Activated naive CD4-positive, alpha-beta T cell treated with anti-CD3 and anti-CD28 coated beads for 36 hours (primary cell): ENCODE results near the gene NR4A3. TPM values are rescaled to one million over a fixed set of nuclear protein-coding genes. Genes with fewer than 3 reads are reported as not detected.
"Not testable (repeated sequence)": the region's sequence is repeated elsewhere in the genome, so short reads cannot be mapped to it uniquely, and the experiment has no call there.

ENCODE experiments used
- CTCF ChIA-PET: fragments of 350-600 bp; sonication (Branson Sonifier 250); formaldehyde crosslinking; loops from one replicate; lab custom pipeline; 2021; ENCODE audit warnings: antibody characterized with exemption; lab: Charles Lee
- DNase-seq: peaks from one replicate; pipeline ENCODE4 v3.0.0-alpha.2; 2020
- H3K27ac Mint-ChIP-seq: one replicate; pipeline ENCODE4 v1.8.0; 2021; ENCODE audit warnings: mild to moderate bottlenecking, mixed read lengths
- H3K27me3 Mint-ChIP-seq: one replicate; pipeline ENCODE4 v1.8.0; 2021; ENCODE audit warnings: low read depth, mixed read lengths
- H3K36me3 Mint-ChIP-seq: one replicate; pipeline ENCODE4 v1.8.0; 2021; ENCODE audit warnings: low read depth, mixed read lengths
- H3K4me1 Mint-ChIP-seq: one replicate; pipeline ENCODE4 v1.8.0; 2021; ENCODE audit warnings: low read depth, mixed read lengths
- H3K4me3 Mint-ChIP-seq: one replicate; pipeline ENCODE4 v1.8.0; 2021; ENCODE audit warnings: mild to moderate bottlenecking, moderate library complexity, mixed read lengths
- H3K9me3 Mint-ChIP-seq: one replicate; pipeline ENCODE4 v1.8.0; 2021; ENCODE audit warnings: mixed read lengths
- intact Hi-C: fragments of 100-400 bp; cut with micrococcal nuclease; formaldehyde crosslinking; loops from one replicate; pipeline ENCODE4 v1.15.1; 2023
- total RNA-seq, 2 experiments: library from RNA; stranded (reverse); gene quantifications; one replicate each; pipeline ENCODE4 v1.2.3, GENCODE V29; 2021

The NR4A3 gene
- total RNA-seq, result 1 to 10 TPM; 3.8 to 4.2 TPM

DNA sequence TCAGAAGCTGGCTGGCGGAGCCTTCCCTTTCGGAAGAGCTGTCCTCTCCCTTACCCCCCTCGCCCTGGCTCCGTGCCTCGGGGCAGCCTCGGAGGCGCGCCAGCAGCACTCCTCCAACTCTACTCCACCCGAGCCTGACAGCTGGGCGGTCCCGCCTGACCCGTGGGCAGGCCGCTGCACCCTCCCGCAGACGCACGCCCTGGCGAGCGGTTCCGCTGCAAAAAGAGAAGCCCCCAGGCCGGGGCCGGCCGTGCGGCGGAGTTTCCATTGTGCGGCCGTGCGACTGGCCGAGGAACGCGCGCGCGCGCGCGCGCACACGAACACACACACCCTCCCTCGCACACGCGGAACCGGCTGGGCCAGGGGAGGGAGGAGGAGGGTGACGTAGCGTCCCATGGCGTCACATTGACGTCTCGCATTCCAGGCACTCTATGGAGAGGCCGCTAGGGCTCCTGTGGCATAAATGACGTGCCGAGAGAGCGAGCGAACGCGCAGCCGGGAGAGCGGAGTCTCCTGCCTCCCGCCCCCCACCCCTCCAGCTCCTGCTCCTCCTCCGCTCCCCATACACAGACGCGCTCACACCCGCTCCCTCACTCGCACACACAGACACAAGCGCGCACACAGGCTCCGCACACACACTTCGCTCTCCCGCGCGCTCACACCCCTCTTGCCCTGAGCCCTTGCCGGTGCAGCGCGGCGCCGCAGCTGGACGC, at the start of gene NR4A3:
Gene NR4A3, plus strand, starts transcription at position 490 of the 713 bp plus-strand sequence. CDS start 6,158 bp downstream, outside the sequence.
- no peaks in the 10 kb centered on the region for H3K9me3 Mint-ChIP-seq
- H3K4me3 Mint-ChIP-seq, result peak within 1 kb of the TSS; percentile 94
- intact Hi-C loops, result loop anchor here (2.0 to 5.0 kb wide), 9 partner anchors 85 to 776 kb away; partner anchors contain the start of genes MSANTD3, STX17, TEX10 and TGFBR1
- CTCF ChIA-PET, result interaction anchor here (0.6 to 1.1 kb wide), 2 partner anchors 9 to 83 kb away, joined by 3 to 5 read pairs; no protein-coding TSS in a partner anchor
- H3K4me1 Mint-ChIP-seq, result peaks cover 51% of the 10 kb centered on the region
- H3K27ac Mint-ChIP-seq, result peak within 1 kb of the TSS; percentile 91
- H3K27me3 Mint-ChIP-seq, result peaks cover 15% of the 10 kb centered on the region
- DNase-seq, result peak; percentile 87
- H3K36me3 Mint-ChIP-seq, result peaks cover 2% of the 10 kb centered on the region

GRCh38 chr9:99773468-99774138, 48.1 kb upstream of the NR4A3 start:
- intact Hi-C loops, result no loop called here
- Mint-ChIP-seq H3K4me3 (no peak overlapping the region), H3K36me3 (no peaks in the 10 kb centered on the region), H3K4me1 (peaks cover 3% of the 10 kb centered on the region), H3K27me3 (peaks cover 21% of the 10 kb centered on the region), H3K27ac (no peak overlapping the region), H3K9me3 (no peaks in the 10 kb centered on the region)
- CTCF ChIA-PET, result interaction anchor here (0.9 kb wide), 1 partner anchor 12 kb away, joined by 3 read pairs; no protein-coding TSS in a partner anchor
- DNase-seq, result no peak

DNA sequence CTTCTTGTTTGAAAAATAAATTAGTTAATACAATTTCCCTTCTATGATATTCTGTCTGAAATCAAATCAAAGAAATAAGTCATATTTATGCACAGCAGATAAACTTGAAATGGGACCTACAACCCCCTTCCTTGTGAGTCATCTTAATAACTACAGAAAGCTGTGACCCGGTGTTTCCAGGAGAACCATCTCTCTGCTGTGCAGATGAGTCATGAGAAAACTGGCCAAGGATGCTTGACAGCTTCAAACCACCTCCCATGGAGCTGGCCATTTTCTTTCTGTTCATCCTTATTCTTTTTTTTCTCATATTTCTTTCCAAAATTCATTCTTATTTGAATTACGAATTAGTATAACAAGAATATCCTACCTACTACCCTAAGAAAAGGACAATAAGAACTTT, 43.4 kb upstream of the NR4A3 start:
- no peaks in the 10 kb centered on the region for H3K9me3 Mint-ChIP-seq

GRCh38 chr9:99778836-99779235, 42.8 kb upstream of the NR4A3 start:
- no peak for DNase-seq
- H3K27ac Mint-ChIP-seq, result no peak overlapping the region
- CTCF ChIA-PET, result no interaction called here
- H3K27me3 Mint-ChIP-seq, result peaks cover 20% of the 10 kb centered on the region
- no peak overlapping the region for H3K4me3 Mint-ChIP-seq
- no peaks in the 10 kb centered on the region for H3K36me3 Mint-ChIP-seq
- H3K9me3 Mint-ChIP-seq, result no peaks in the 10 kb centered on the region
- peaks cover 9% of the 10 kb centered on the region for H3K4me1 Mint-ChIP-seq
- intact Hi-C loops, result no loop called here

More for the DNA sequence above, 43.4 kb upstream of the NR4A3 start:
- no peaks in the 10 kb centered on the region for H3K36me3 Mint-ChIP-seq
- peak; percentile 51 for DNase-seq
- H3K27ac Mint-ChIP-seq, result no peak overlapping the region
- peaks cover 20% of the 10 kb centered on the region for H3K27me3 Mint-ChIP-seq
- CTCF ChIA-PET, result no interaction called here
- no peak overlapping the region for H3K4me3 Mint-ChIP-seq
- intact Hi-C loops, result no loop called here
- peaks cover 9% of the 10 kb centered on the region for H3K4me1 Mint-ChIP-seq

DNA sequence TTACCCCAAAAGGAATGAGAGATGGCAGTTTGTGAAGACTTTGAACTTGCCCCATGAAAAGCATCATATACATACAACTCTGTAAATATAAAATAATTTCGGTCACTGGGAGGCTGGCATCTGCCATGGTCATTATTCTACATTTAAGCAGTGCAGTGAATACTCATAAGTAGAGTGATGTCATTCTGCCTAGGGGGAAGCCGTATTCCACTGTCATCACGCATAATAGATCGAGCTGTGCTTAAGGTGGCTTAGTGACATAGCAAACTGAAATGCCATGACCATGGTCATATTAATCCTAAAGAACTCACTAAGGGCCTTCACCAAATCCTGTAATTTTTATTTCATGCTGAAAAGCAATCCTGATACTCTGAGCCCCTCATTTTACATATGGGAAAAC, 42.4 kb upstream of the NR4A3 start:
- H3K36me3 Mint-ChIP-seq, result no peaks in the 10 kb centered on the region
- intact Hi-C loops, result no loop called here
- H3K9me3 Mint-ChIP-seq, result no peaks in the 10 kb centered on the region
- DNase-seq, result no peak
- H3K27ac Mint-ChIP-seq, result no peak overlapping the region
- CTCF ChIA-PET, result no interaction called here
- peaks cover 24% of the 10 kb centered on the region for H3K27me3 Mint-ChIP-seq
- H3K4me1 Mint-ChIP-seq, result peaks cover 9% of the 10 kb centered on the region
- H3K4me3 Mint-ChIP-seq, result no peak overlapping the region

GRCh38 chr9:99782349-99782748, 39.3 kb upstream of the NR4A3 start:
- H3K4me1 Mint-ChIP-seq, H3K4me3 Mint-ChIP-seq, H3K9me3 Mint-ChIP-seq, H3K36me3 Mint-ChIP-seq, intact Hi-C loops, H3K27ac Mint-ChIP-seq, DNase-seq, CTCF ChIA-PET: not testable (repeated sequence)
- H3K27me3 Mint-ChIP-seq, result peaks cover 21% of the 10 kb centered on the region

DNA sequence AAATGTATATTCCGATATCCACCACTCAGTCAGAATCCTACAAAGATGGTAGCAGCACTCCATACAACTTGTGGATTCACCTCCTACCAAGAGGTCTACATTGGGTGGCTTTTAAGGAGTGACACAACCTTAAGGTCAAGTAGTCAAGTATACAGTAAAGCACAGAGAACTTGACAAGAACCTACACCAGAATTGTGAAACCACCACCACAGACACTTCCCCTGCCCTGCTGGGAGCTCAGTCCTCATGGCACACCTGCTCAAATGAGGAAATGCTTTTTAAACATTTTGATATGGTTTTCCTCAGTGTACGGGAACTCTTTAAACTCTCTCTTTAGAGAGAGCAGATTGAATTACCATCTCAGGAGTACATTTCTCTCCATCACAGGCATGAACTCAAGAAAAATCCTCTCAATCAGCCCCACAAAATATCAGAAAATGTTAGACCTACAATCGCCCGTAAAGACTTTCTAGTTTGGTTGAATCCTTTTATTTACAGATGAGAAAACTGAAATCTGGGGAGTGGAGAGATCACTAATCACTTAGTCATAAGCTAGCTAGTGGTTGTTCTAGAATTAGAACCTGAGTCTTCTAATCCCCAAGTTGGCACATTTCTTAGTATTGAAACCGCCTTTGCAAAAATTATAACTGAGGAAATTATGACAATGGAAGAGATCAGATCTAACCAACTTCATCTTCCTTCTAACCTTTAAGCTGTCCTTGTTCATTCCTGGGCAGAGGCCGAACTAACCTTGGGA, 38.5 kb upstream of the NR4A3 start:
- CTCF ChIA-PET, result no interaction called here
- H3K9me3 Mint-ChIP-seq, result no peaks in the 10 kb centered on the region
- no peak for DNase-seq
- H3K36me3 Mint-ChIP-seq, result no peaks in the 10 kb centered on the region
- intact Hi-C loops, result no loop called here
- peaks cover 9% of the 10 kb centered on the region for H3K4me1 Mint-ChIP-seq
- H3K27me3 Mint-ChIP-seq, result peaks cover 23% of the 10 kb centered on the region
- H3K4me3 Mint-ChIP-seq, result no peak overlapping the region
- H3K27ac Mint-ChIP-seq, result no peak overlapping the region

DNA sequence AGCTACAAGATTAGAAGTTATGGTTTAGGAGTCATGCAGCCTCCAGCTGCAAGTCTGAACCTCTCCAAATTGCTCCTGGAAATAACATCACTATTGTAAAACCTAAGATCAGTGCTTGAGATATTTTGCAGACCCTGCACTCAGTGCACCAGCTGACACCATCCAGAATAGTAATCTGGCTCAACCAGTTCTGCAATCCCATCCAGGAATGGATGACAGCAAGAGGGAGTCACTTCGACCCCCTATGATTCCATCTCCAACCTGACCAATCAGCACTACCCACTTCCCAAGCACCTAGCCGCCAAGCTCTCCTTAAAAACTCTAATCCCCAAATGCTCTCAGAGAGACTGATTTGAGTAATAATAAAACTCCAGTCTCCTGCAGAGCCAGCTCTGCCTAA, 37.9 kb upstream of the NR4A3 start:
- H3K9me3 Mint-ChIP-seq, result no peaks in the 10 kb centered on the region
- H3K4me1 Mint-ChIP-seq, result peaks cover 4% of the 10 kb centered on the region
- intact Hi-C loops, result no loop called here
- CTCF ChIA-PET, result no interaction called here
- no peak overlapping the region for H3K27ac Mint-ChIP-seq
- H3K27me3 Mint-ChIP-seq, result peaks cover 24% of the 10 kb centered on the region
- no peak for DNase-seq
- no peak overlapping the region for H3K4me3 Mint-ChIP-seq
- no peaks in the 10 kb centered on the region for H3K36me3 Mint-ChIP-seq

DNA sequence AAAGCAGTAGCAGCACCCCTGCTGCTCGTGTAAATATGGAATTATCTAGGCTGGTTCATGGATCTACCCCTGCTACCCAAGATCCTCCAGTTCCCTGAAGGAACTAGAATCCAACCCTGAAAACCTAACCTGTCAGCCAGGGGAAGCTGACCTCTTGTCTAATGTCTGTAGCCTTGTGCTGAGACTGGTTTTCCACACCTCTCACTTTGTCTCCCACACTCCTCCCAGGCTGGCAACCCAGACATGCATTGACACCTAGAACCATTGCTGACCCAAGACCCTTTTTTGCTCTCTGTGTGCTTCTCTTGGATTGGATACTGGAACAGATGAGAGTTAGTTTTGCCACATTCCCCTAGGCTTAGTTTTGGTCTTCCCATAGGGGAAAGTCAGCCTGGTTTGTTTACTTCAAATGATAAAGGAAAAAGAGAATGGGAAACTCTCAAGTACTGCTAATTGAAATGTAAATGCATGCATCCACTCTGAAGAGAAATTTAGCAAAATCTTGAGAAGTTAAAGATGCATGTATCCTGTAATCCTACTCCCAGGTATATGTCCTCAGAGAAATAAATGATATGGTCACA, 36.6 kb upstream of the NR4A3 start:
- H3K9me3 Mint-ChIP-seq, result no peaks in the 10 kb centered on the region
- H3K4me1 Mint-ChIP-seq, result no peaks in the 10 kb centered on the region
- CTCF ChIA-PET, result no interaction called here
- DNase-seq, result no peak
- intact Hi-C loops, result no loop called here
- no peak overlapping the region for H3K4me3 Mint-ChIP-seq
- peaks cover 27% of the 10 kb centered on the region for H3K27me3 Mint-ChIP-seq
- H3K27ac Mint-ChIP-seq, result no peak overlapping the region
- no peaks in the 10 kb centered on the region for H3K36me3 Mint-ChIP-seq

DNA sequence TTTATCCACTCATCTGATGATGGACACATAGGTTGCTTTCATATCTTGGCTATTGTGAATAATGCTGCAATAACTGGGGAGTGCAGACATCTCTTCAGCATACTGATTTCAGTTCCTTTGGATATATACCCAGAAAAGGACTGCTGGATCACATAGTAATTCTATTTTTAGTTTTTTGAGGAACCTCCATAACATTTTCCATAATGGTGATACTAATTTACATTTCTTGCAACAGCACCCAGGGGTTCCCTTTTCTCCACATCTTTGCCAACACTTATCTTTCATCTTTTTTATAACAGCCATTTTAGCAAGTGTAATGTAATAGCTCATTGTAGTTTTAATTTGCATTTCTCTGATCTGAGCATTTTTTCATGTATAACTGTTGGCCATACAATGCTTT, 34.1 kb upstream of the NR4A3 start:
- Mint-ChIP-seq H3K9me3 (no peaks in the 10 kb centered on the region), H3K4me3 (no peak overlapping the region), H3K4me1 (no peaks in the 10 kb centered on the region), H3K27ac (no peak overlapping the region), H3K36me3 (no peaks in the 10 kb centered on the region), H3K27me3 (peaks cover 25% of the 10 kb centered on the region)
- intact Hi-C loops, result no loop called here
- CTCF ChIA-PET, result no interaction called here
- DNase-seq, result no peak

DNA sequence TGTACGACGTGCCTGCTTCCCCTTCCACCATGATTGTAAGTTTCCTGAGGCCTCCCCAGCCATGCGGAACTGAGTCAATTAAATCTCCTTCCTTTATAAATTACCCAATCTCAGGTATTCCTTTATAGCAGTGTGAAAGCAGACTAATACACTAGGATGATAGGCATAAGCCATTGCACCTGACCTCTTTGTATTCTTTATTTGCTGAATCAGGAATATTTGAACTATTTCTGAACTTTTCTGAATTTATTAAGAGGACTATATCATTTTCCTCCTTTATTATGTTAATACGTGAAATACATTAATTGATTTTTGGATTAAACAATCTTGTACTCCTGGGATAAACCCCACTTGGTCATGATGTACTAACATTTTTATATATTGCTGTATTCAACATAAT, 28.2 kb upstream of the NR4A3 start:
- DNase-seq, result no peak
- Mint-ChIP-seq H3K4me3 (no peak overlapping the region), H3K4me1 (no peaks in the 10 kb centered on the region), H3K36me3 (no peaks in the 10 kb centered on the region), H3K9me3 (no peaks in the 10 kb centered on the region), H3K27me3 (peaks cover 23% of the 10 kb centered on the region), H3K27ac (no peak overlapping the region)
- CTCF ChIA-PET, result no interaction called here
- intact Hi-C loops, result loop anchor here (1.0 kb wide), 1 partner anchor 26 kb away; no protein-coding TSS in a partner anchor

- intact Hi-C loops, result no loop called here
- DNase-seq, result no peak
- no peaks in the 10 kb centered on the region for H3K9me3 Mint-ChIP-seq
- H3K27me3 Mint-ChIP-seq, result peaks cover 20% of the 10 kb centered on the region
- no peak overlapping the region for H3K4me3 Mint-ChIP-seq
- H3K27ac Mint-ChIP-seq, result no peak overlapping the region
- CTCF ChIA-PET, result no interaction called here
- no peaks in the 10 kb centered on the region for H3K4me1 Mint-ChIP-seq
- H3K36me3 Mint-ChIP-seq, result no peaks in the 10 kb centered on the region
These were observed 25.5 kb upstream of the NR4A3 start for GRCh38 chr9:99796231-99796630.
